Mesenteric fat pad (tissue), 1 donor: ENCODE measurements around the gene EDEM3. TPM values are rescaled to one million over a fixed set of nuclear protein-coding genes. Genes with fewer than 3 reads are reported as not detected.
"Not testable (repeated sequence)": the region's sequence is repeated elsewhere in the genome, so short reads cannot be mapped to it uniquely, and the experiment has no call there.

ENCODE experiments used
- DNase-seq: peaks from one replicate; pipeline ENCODE4 v3.0.0-alpha.2; 2020; ENCODE audit warnings: low spot score
- total RNA-seq: library from RNA; stranded (reverse); fragmentation: NEBNext Ultra II Directional; extraction: Animal tissue kit (Norgen Biotek cat#: 25700); gene quantifications from one replicate; pipeline ENCODE4 v1.2.1, GENCODE V29; 2021
- donor health status: DM: yes; HTN: yes; CAD: no.

The EDEM3 gene
- total RNA-seq, 1 donor from 2014 or later: 39.7 TPM

- DNase-seq: no peak
Observed at GRCh38 chr1:184769241-184769640, 14.6 kb upstream of the EDEM3 start.

- no peak for DNase-seq
Observed at GRCh38 chr1:184768467-184768866, 13.8 kb upstream of the EDEM3 start.

GRCh38 chr1:184767591-184767990 is 12.9 kb upstream of the EDEM3 start:
- no peak for DNase-seq

GRCh38 chr1:184764483-184764882 is 9.8 kb upstream of the EDEM3 start:
- DNase-seq: no peak

- DNase-seq: not testable (repeated sequence)
Observed at GRCh38 chr1:184763520-184763919, 8.9 kb upstream of the EDEM3 start.

- no peak for DNase-seq
Observed at GRCh38 chr1:184761969-184762485, 7.4 kb upstream of the EDEM3 start.

- no peak for DNase-seq
Observed at GRCh38 chr1:184759651-184760050, 5.0 kb upstream of the EDEM3 start.

GRCh38 chr1:184759112-184759511 is 4.5 kb upstream of the EDEM3 start:
- DNase-seq: no peak

- no peak for DNase-seq
Observed at GRCh38 chr1:184757891-184758290, 3.2 kb upstream of the EDEM3 start.

GRCh38 chr1:184757406-184757805 is 2.7 kb upstream of the EDEM3 start:
- no peak for DNase-seq

- DNase-seq: no peak
Observed at GRCh38 chr1:184755226-184756065, 788 bp upstream of the EDEM3 start.

- no peak for DNase-seq
Observed at GRCh38 chr1:184753608-184754475, 816 bp downstream of the EDEM3 start.

GRCh38 chr1:184753117-184753516 is 1.5 kb downstream of the EDEM3 start:
- DNase-seq: no peak

GRCh38 chr1:184752656-184753055 is 2.0 kb downstream of the EDEM3 start:
- no peak for DNase-seq

GRCh38 chr1:184748740-184749139 is 5.9 kb downstream of the EDEM3 start:
- DNase-seq: no peak

- DNase-seq: no peak
Observed at GRCh38 chr1:184747089-184747955, 7.3 kb downstream of the EDEM3 start.

GRCh38 chr1:184745929-184746638 is 8.6 kb downstream of the EDEM3 start:
- no peak for DNase-seq

- DNase-seq: no peak
Observed at GRCh38 chr1:184745110-184745509, 9.5 kb downstream of the EDEM3 start.

GRCh38 chr1:184743062-184743756 is 11.4 kb downstream of the EDEM3 start:
- no peak for DNase-seq

- no peak for DNase-seq
Observed at GRCh38 chr1:184740344-184740743, 14.3 kb downstream of the EDEM3 start.
